Neural cell (in vitro differentiated cells): ENCODE results near the gene ENO4. TPM values are rescaled to one million over a fixed set of nuclear protein-coding genes. Genes with fewer than 3 reads are reported as not detected.

Experiments used
- H2AFZ ChIP-seq: fragments of 200-600, 300-800 bp; sonication (generic), shearing (Covaris generic); 2 replicates; pipeline ENCODE4 v1.6.0; 2014; ENCODE audit warnings: low read depth, mild to moderate bottlenecking, antibody characterized with exemption, low read length, moderate library complexity
- H3F3A ChIP-seq: fragments of 200-600 bp; shearing (Covaris generic); 2 replicates; pipeline ENCODE4 v1.6.1; 2016; ENCODE audit warnings: mild to moderate bottlenecking, moderate library complexity, mixed read lengths, antibody characterized with exemption, low read length; ENCODE audit not compliant: insufficient read depth, poor library complexity, severe bottlenecking
- H3K27ac ChIP-seq: fragments of 200-600, 300-800 bp; sonication (generic), shearing (Covaris generic); 2 replicates; pipeline ENCODE4 v1.5.1; 2014; ENCODE audit warnings: mild to moderate bottlenecking, low read length, moderate library complexity
- H3K27me3 ChIP-seq: fragments of 300-800, 200-600 bp; sonication (generic), shearing (Covaris generic); 2 replicates; pipeline ENCODE4 v1.6.0; 2014; ENCODE audit warnings: mild to moderate bottlenecking, low read depth, low read length, moderate library complexity; ENCODE audit not compliant: insufficient read depth
- H3K36me3 ChIP-seq: fragments of 300-800, 200-600 bp; sonication (generic), shearing (Covaris generic); 2 replicates; pipeline ENCODE4 v1.5.1; 2014; ENCODE audit warnings: mild to moderate bottlenecking, antibody characterized with exemption, low read length, moderate library complexity; ENCODE audit not compliant: insufficient read depth
- H3K4me2 ChIP-seq: fragments of 300-800, 200-600 bp; sonication (generic), shearing (Covaris generic); 2 replicates; pipeline ENCODE4 v1.6.0; 2014; ENCODE audit warnings: mild to moderate bottlenecking, low read length
- H3K4me3 ChIP-seq: fragments of 300-800, 200-600 bp; sonication (generic), shearing (Covaris generic); 2 replicates; pipeline ENCODE4 v1.5.1; 2014; ENCODE audit warnings: mild to moderate bottlenecking, low read length, moderate library complexity
- H3K79me2 ChIP-seq: fragments of 200-600 bp; shearing (Covaris generic); replicated peaks from 2 replicates; pipeline ENCODE4 v1.6.0; 2014; ENCODE audit warnings: mild to moderate bottlenecking, low read length, moderate library complexity; ENCODE audit not compliant: insufficient read depth
- H3K9ac ChIP-seq: fragments of 300-800, 200-600 bp; sonication (generic), shearing (Covaris generic); 2 replicates; pipeline ENCODE4 v1.6.1; 2016; ENCODE audit warnings: mild to moderate bottlenecking, low read length, mixed read lengths
- H3K9me2 ChIP-seq: fragments of 200-600 bp; shearing (Covaris generic); 2 replicates; pipeline ENCODE4 v1.6.1; 2016; ENCODE audit warnings: mild to moderate bottlenecking, low read length, mixed read lengths; ENCODE audit not compliant: insufficient read depth
- H3K9me3 ChIP-seq: fragments of 200-600, 300-800 bp; sonication (generic), shearing (Covaris generic); 2 replicates; pipeline ENCODE4 v1.6.1; 2016; ENCODE audit warnings: mild to moderate bottlenecking, mixed run types, low read length, moderate library complexity, mixed read lengths
- H4K20me1 ChIP-seq: fragments of 200-600 bp; shearing (Covaris generic); 2 replicates; pipeline ENCODE4 v1.6.1; 2016; ENCODE audit warnings: mild to moderate bottlenecking, mixed run types; ENCODE audit not compliant: insufficient read depth
- EP300 ChIP-seq: fragments of 450-650 bp; conservative IDR thresholded peaks from 2 replicates; pipeline ENCODE4 v1.6.1; 2014; ENCODE audit warnings: antibody characterized with exemption, mild to moderate bottlenecking, moderate library complexity; ENCODE audit not compliant: poor library complexity, severe bottlenecking
- EZH2 ChIP-seq: fragments of 200-600, 300-800 bp; shearing (Covaris generic), sonication (generic); IDR thresholded peaks from 2 replicates; pipeline ENCODE4 v1.6.1; 2014; ENCODE audit warnings: antibody characterized with exemption, low read length, borderline replicate concordance, mild to moderate bottlenecking; ENCODE audit not compliant: insufficient read depth, poor library complexity, severe bottlenecking
- MXI1 ChIP-seq: fragments of 450-650 bp; conservative IDR thresholded peaks from 2 replicates; pipeline ENCODE4 v1.6.1; 2014; ENCODE audit warnings: antibody characterized with exemption, mild to moderate bottlenecking; ENCODE audit not compliant: poor library complexity, severe bottlenecking
- POLR2AphosphoS5 ChIP-seq: IDR thresholded peaks from 2 replicates; pipeline ENCODE4 v1.6.1; 2012
- RAD21 ChIP-seq: fragments of 450-650 bp; conservative IDR thresholded peaks from 2 replicates; pipeline ENCODE4 v1.6.1; 2014; ENCODE audit warnings: antibody characterized with exemption, mild to moderate bottlenecking, moderate library complexity
- REST ChIP-seq: IDR thresholded peaks from 2 replicates; pipeline ENCODE4 v1.6.1; 2012; ENCODE audit warnings: borderline replicate concordance
- SMC3 ChIP-seq: fragments of 450-650 bp; conservative IDR thresholded peaks from 2 replicates; pipeline ENCODE4 v1.6.1; 2014; ENCODE audit warnings: antibody characterized with exemption, mild to moderate bottlenecking, moderate library complexity; ENCODE audit not compliant: poor library complexity
- TAF1 ChIP-seq: IDR thresholded peaks from 2 replicates; pipeline ENCODE4 v1.6.1; 2012; ENCODE audit warnings: low read depth
- polyA plus RNA-seq: library from polyadenylated mRNA; depleted of rRNA; stranded (reverse); fragments of >200 nt; gene quantifications from 2 replicates; pipeline ENCODE4 v1.2.3, GENCODE V29; 2014
- TF ChIP-seq, protein P1 (sequence below): fragments of 450-650 bp; IDR thresholded peaks from 2 replicates; pipeline ENCODE4 v1.5.1; 2014; ENCODE audit warnings: antibody characterized with exemption, mild to moderate bottlenecking, moderate library complexity; ENCODE audit not compliant: poor library complexity, severe bottlenecking

ENO4 gene
- polyA plus RNA-seq, 1 donor from 2014 or later = 0.51 TPM

DNA sequence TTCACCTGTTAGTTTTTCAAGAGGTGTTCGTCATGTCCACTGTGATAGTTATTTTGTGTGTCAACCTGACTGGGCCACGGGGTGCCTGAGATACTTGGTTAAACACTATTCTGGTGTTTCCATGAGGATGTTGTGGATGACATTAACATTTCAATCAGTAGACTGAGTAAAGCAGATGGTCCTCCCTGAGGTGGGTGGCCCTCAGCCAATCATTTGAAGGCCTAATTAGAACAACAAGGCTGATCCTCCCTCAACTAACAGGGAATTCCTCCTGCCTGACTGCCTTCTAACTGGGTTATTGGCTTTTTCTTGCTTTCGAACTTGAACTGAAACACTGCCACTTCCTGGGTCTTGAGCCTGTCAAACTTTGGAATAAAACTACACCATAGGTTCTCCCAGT is 75.8 kb downstream of the ENO4 start:
- no peak overlapping the region for H2AFZ ChIP-seq
- TF ChIP-seq MXI1 = no peak
- H3K9me2 ChIP-seq = no peaks in the 10 kb centered on the region
- no peaks in the 10 kb centered on the region for H3K27me3 ChIP-seq
- peaks cover 15% of the 10 kb centered on the region for H3K36me3 ChIP-seq
- no peaks in the 10 kb centered on the region for H4K20me1 ChIP-seq
- no peak overlapping the region for H3K9ac ChIP-seq
- no peak overlapping the region for H3K4me2 ChIP-seq
- H3K9me3 ChIP-seq = no peaks in the 10 kb centered on the region
- no peaks in the 10 kb centered on the region for H3F3A ChIP-seq
- H3K4me3 ChIP-seq = no peak overlapping the region
- no peak overlapping the region for H3K27ac ChIP-seq
- H3K79me2 ChIP-seq = no peaks in the 10 kb centered on the region

GRCh38 chr10:116926426-116926825 is 77.1 kb downstream of the ENO4 start:
- TF ChIP-seq POLR2AphosphoS5 = no peak
- no peak for TF ChIP-seq EZH2
- no peak for TF ChIP-seq SMC3
- Histone ChIP-seq H4K20me1 (no peaks in the 10 kb centered on the region), H3K27ac (no peak overlapping the region)

GRCh38 chr10:116931806-116932205 is 82.5 kb downstream of the ENO4 start:
- Histone ChIP-seq H2AFZ (no peak overlapping the region), H3K36me3 (peaks cover 10% of the 10 kb centered on the region), H3K4me2 (no peak overlapping the region), H3K9ac (no peak overlapping the region), H3K4me3 (no peak overlapping the region), H3K79me2 (no peaks in the 10 kb centered on the region), H3F3A (no peaks in the 10 kb centered on the region), H3K9me3 (no peaks in the 10 kb centered on the region), H3K9me2 (no peaks in the 10 kb centered on the region), H3K27me3 (no peaks in the 10 kb centered on the region), H3K27ac (no peak overlapping the region), H4K20me1 (no peaks in the 10 kb centered on the region)
- TF ChIP-seq, protein P1, sequence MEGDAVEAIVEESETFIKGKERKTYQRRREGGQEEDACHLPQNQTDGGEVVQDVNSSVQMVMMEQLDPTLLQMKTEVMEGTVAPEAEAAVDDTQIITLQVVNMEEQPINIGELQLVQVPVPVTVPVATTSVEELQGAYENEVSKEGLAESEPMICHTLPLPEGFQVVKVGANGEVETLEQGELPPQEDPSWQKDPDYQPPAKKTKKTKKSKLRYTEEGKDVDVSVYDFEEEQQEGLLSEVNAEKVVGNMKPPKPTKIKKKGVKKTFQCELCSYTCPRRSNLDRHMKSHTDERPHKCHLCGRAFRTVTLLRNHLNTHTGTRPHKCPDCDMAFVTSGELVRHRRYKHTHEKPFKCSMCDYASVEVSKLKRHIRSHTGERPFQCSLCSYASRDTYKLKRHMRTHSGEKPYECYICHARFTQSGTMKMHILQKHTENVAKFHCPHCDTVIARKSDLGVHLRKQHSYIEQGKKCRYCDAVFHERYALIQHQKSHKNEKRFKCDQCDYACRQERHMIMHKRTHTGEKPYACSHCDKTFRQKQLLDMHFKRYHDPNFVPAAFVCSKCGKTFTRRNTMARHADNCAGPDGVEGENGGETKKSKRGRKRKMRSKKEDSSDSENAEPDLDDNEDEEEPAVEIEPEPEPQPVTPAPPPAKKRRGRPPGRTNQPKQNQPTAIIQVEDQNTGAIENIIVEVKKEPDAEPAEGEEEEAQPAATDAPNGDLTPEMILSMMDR = no peak
- TF ChIP-seq MXI1 (no peak), RAD21 (no peak), TAF1 (no peak), REST (no peak), EP300 (no peak), POLR2AphosphoS5 (no peak), EZH2 (no peak), SMC3 (no peak)

More at GRCh38 chr10:116926426-116926825, 77.1 kb downstream of the ENO4 start:
- Histone ChIP-seq H2AFZ (no peak overlapping the region), H3F3A (no peaks in the 10 kb centered on the region), H3K9me3 (no peaks in the 10 kb centered on the region), H3K4me2 (no peak overlapping the region), H3K27me3 (no peaks in the 10 kb centered on the region), H3K9ac (no peak overlapping the region), H3K36me3 (peaks cover 14% of the 10 kb centered on the region), H3K4me3 (no peak overlapping the region), H3K79me2 (no peaks in the 10 kb centered on the region), H3K9me2 (no peaks in the 10 kb centered on the region)

Other genes starting within 250 kb of the ENO4 start
- gene PNLIPRP2, start 228.5 kb upstream of the ENO4 start, polyA plus RNA-seq = not detected in 2 replicates
- gene HSPA12A, start 106.9 kb upstream of the ENO4 start, polyA plus RNA-seq = 5.9 and 8.4 TPM in 2 replicates
- gene SHTN1, start 155.7 kb downstream of the ENO4 start, polyA plus RNA-seq = 40.9 and 55.8 TPM in 2 replicates